Fibroblast of pulmonary artery (primary cell): ENCODE results near the gene RPS6KA3.

Experiments
- DNase-seq: peaks from one replicate; pipeline ENCODE4 v3.0.0-alpha.2; 2010; ENCODE audit warnings: low read depth
- H3K4me3 ChIP-seq: replicated peaks from 2 replicates; pipeline ENCODE4 v1.5.1; 2011; ENCODE audit warnings: low read depth, mild to moderate bottlenecking, control low read depth, low read length, moderate library complexity
- TF ChIP-seq, protein P1 (sequence below): IDR thresholded peaks from 2 replicates; pipeline ENCODE4 v1.5.1; 2011; ENCODE audit warnings: mild to moderate bottlenecking, control low read depth, low read length, inconsistent platforms; ENCODE audit errors: missing control alignments

The RPS6KA3 gene

GRCh38 chrX:20112022-20112774, 154.5 kb downstream of the RPS6KA3 start:
- H3K4me3 ChIP-seq, result no peak overlapping the region
- TF ChIP-seq, protein P1, sequence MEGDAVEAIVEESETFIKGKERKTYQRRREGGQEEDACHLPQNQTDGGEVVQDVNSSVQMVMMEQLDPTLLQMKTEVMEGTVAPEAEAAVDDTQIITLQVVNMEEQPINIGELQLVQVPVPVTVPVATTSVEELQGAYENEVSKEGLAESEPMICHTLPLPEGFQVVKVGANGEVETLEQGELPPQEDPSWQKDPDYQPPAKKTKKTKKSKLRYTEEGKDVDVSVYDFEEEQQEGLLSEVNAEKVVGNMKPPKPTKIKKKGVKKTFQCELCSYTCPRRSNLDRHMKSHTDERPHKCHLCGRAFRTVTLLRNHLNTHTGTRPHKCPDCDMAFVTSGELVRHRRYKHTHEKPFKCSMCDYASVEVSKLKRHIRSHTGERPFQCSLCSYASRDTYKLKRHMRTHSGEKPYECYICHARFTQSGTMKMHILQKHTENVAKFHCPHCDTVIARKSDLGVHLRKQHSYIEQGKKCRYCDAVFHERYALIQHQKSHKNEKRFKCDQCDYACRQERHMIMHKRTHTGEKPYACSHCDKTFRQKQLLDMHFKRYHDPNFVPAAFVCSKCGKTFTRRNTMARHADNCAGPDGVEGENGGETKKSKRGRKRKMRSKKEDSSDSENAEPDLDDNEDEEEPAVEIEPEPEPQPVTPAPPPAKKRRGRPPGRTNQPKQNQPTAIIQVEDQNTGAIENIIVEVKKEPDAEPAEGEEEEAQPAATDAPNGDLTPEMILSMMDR, result no peak
- DNase-seq, result no peak

DNA sequence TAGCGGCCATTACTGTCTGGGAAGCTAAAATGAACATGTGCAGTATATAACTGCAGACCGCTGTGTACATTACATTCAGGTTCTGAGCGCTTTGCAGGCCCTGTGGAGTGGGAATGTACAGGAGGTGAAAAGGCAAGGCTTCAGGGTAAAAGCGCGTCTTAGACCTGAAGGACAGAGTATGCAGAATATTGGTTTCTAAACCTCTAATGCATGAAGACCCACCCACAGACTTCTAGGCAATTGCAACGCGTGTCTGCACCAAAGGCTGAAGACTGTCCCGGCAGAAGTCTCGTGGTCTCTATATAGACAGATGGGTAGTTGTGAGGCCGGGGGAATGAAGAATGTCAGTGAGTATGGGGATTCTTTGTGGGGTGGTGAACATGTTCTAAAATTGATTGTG, 155.4 kb downstream of the RPS6KA3 start:
- H3K4me3 ChIP-seq, result no peak overlapping the region
- DNase-seq, result no peak
- TF ChIP-seq, protein P1, result no peak

DNA sequence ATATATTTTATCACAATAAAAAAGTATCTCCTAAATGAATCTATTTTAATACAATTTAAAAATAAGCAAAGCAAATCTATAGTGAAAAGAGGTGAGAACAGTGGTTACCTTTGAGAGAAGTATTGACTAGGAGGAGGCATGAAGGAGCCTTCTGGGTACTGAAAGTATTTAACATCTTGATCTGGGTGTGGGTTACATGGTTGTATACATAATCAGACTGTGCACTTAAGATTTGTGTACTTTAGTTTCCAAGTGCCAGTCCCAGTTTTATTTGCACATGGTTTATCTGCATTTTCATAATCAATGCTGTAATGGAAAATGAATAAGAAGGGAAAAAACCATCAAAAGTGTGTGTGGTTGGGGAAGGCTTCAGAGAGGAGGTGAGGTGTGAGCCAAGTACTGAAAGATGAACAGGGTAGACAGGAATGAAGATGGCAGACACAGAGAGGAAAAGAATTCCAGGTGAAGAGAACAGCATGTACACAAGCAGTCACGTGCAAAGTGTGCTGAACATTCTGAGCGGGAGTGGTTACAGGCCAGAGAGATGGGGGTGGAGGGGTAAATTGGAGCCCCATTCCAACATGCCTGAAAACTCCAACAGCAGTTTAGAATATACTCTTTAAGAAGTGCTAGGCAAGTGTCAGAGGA, 164.7 kb downstream of the RPS6KA3 start:
- TF ChIP-seq, protein P1, result no peak
- no peak overlapping the region for H3K4me3 ChIP-seq
- no peak for DNase-seq
